GM12892 (cell line): ENCODE measurements around the gene NEB.

Experiments
- POLR2A ChIP-seq: IDR thresholded peaks from 2 replicates; pipeline ENCODE4 v1.6.1; 2011; ENCODE audit warnings: low read depth, low read length, control low read depth
- POLR2AphosphoS5 ChIP-seq: IDR thresholded peaks from 2 replicates; pipeline ENCODE4 v1.6.1; 2011; ENCODE audit warnings: low read depth, low read length, control low read depth

DNA sequence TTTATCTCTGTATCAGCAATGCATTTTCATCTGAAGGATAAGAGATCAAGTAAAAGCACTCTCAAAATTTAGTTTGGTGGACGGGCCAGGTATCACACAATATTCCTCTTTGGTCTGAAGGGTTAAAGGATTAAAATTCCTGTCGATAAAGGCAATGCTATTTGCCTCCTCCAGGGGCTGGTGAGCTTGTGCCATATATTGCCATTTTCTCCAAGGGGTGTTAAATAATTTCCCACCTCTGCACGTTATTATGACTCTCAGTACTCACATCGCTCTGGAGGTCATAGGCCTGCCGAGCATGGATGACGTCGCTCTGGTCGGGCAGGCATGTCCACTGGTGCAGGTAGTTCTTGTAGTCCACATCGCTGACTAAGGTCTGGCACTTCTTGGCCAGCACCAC lies 94.2 kb downstream of the NEB start:
- TF ChIP-seq POLR2AphosphoS5 (no peak), POLR2A (no peak)
